Bronchial epithelial cell (primary cell): ENCODE results near the gene SETD3. TPM values are rescaled to one million over a fixed set of nuclear protein-coding genes. Genes with fewer than 3 reads are reported as not detected.

Experiments used
- DNase-seq: peaks from one replicate; pipeline ENCODE4 v3.0.0-alpha.2; 2010; ENCODE audit warnings: low read depth
- FAIRE-seq: peaks from 2 replicates; lab custom pipeline; 2011; peaks lifted over from hg19 to GRCh38; lab: Jason Lieb, UNC
- H3K27me3 ChIP-seq: 2 replicates; pipeline ENCODE4 v1.5.1; 2011; ENCODE audit warnings: low read length; ENCODE audit not compliant: control insufficient read depth, insufficient read depth
- H3K36me3 ChIP-seq: 2 replicates; pipeline ENCODE4 v1.5.1; 2011; ENCODE audit warnings: low read length; ENCODE audit not compliant: control insufficient read depth, insufficient read depth
- H3K4me3 ChIP-seq: 2 replicates; pipeline ENCODE4 v1.5.1; 2011; ENCODE audit warnings: mild to moderate bottlenecking, low read depth, low read length, control low read depth
- total RNA-seq: library from RNA; depleted of rRNA; stranded (reverse); fragments of >200 nt; gene quantifications from 2 replicates; pipeline ENCODE4 v1.2.1, GENCODE V29; 2014
- TF ChIP-seq, protein P1 (sequence below): IDR thresholded peaks from 2 replicates; pipeline ENCODE4 v1.5.1; 2011; ENCODE audit warnings: mild to moderate bottlenecking, moderate library complexity, low read length, control low read depth, inconsistent platforms; ENCODE audit not compliant: insufficient read depth, severe bottlenecking

Gene SETD3
- total RNA-seq, 1 donor from 2014 or later, result 66.6 TPM

DNA sequence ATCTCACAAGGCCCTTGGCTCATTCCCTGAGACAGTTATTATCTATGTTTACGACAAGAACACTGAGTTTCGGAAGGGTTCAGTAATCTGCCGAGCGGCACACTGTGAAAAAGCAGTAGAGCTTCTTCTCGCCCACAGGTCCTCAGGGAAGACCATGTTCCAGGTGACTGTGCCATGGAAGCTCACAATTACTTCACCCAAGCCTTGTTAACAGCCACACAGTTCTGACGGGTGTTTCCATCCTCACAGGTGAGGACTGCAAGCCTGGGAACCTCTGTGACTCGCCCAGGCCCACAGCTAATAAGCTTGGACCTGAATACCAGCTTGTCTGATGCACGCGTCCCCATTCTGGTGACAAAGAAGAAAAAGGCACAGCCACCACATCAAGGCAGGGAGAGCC lies 15.4 kb downstream of the SETD3 start:
- H3K36me3 ChIP-seq, result peaks cover 5% of the 10 kb centered on the region
- TF ChIP-seq, protein P1, sequence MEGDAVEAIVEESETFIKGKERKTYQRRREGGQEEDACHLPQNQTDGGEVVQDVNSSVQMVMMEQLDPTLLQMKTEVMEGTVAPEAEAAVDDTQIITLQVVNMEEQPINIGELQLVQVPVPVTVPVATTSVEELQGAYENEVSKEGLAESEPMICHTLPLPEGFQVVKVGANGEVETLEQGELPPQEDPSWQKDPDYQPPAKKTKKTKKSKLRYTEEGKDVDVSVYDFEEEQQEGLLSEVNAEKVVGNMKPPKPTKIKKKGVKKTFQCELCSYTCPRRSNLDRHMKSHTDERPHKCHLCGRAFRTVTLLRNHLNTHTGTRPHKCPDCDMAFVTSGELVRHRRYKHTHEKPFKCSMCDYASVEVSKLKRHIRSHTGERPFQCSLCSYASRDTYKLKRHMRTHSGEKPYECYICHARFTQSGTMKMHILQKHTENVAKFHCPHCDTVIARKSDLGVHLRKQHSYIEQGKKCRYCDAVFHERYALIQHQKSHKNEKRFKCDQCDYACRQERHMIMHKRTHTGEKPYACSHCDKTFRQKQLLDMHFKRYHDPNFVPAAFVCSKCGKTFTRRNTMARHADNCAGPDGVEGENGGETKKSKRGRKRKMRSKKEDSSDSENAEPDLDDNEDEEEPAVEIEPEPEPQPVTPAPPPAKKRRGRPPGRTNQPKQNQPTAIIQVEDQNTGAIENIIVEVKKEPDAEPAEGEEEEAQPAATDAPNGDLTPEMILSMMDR, result no peak
- H3K4me3 ChIP-seq, result no peak overlapping the region
- FAIRE-seq (no peak), DNase-seq (no peak)
- H3K27me3 ChIP-seq, result no peaks in the 10 kb centered on the region

DNA sequence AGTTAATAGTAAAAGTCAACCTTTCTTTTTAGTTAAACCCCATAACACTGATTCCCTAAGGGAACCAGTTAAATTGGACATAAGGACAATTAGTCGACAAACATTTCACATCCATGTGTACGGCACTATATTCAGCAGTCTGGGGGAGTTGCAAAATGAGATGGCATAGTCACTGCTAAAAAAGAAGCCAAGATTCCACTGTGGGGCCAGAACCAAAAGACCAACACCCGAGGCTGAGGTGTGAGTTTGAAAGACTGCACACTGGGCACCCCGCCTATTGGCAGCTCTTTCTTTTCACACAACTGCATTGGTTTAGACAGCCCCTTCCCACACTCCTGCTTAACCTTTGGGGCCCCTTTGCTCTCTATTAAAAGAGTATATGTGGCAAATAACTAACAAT lies 16.7 kb downstream of the SETD3 start:
- TF ChIP-seq, protein P1, result no peak
- FAIRE-seq, result no peak
- Histone ChIP-seq H3K36me3 (peaks cover 5% of the 10 kb centered on the region), H3K4me3 (no peak overlapping the region), H3K27me3 (no peaks in the 10 kb centered on the region)
- no peak for DNase-seq

DNA sequence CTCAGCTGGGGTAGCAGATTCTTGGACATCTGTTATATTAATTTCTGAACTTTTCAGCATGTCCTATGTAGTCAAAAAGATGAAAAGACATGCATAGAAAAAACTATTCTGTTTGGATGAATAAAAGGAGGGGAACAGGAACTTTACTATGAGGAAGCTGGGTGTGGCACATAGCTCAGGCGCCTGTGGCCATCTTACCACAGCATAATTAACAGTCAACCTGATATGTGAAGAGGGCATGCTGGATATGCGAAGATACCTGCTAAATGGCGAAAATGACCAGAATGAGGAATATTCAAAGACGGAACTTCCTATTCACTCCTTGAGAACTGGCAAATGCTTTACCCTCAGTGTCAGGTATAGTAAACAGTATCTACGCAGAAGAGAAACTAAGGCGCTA lies 18.4 kb downstream of the SETD3 start:
- H3K36me3 ChIP-seq, result peaks cover 9% of the 10 kb centered on the region
- H3K27me3 ChIP-seq, result no peaks in the 10 kb centered on the region
- peak; percentile 32 for DNase-seq
- FAIRE-seq, result peak; percentile 88
- TF ChIP-seq, protein P1, result no peak
- H3K4me3 ChIP-seq, result no peak overlapping the region

DNA sequence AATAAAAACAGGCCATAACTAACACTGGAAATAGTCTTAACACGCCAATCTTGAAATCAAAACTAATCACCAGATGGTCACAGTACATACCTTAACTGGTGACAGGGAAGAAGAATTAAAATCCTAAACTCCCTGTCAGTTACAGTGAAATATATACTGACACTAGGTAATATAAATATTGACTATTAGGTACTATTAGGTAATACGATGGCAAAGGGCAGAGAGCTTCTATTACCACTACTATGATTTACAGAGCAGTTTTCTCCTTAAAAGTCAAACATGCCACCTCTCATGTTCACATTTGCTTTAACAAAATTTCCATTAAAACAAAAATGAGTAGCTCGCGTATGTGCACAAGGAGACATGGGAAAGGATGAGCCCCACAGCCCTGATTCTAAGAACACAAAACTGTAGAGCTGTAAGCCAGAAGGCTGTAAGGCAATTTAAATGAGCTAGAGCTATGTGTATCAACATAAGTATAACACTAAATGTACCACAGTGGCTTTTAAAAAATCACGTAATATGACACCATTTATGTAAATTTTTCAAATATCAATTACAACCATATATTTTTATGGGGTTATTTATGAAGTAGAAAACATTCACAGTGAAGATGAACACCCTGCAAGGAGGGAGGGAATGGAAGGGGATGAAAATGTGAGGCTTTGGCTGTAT lies 19.1 kb downstream of the SETD3 start:
- no peak for DNase-seq
- Histone ChIP-seq H3K4me3 (no peak overlapping the region), H3K36me3 (peaks cover 11% of the 10 kb centered on the region), H3K27me3 (no peaks in the 10 kb centered on the region)
- TF ChIP-seq, protein P1, result no peak
- FAIRE-seq, result no peak

DNA sequence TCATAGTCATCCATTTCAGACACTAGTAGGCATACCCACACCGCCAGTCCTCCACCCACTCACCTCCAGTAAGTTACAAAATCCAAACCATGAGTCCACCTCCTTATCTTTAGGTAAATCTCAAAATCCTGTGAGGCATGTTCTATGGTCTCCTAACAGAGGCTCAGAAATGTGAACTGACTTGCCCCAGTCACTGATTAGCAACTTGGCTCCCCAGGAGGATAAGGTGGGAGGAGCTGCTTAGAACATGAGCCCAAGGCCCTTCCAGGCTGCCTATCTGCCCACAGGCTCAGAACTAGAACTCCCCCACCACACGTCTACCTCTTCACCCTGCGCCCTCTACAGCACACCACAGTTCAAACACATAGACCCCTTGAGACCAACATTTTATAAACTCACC lies 19.9 kb downstream of the SETD3 start:
- no peak overlapping the region for H3K4me3 ChIP-seq
- TF ChIP-seq, protein P1, result no peak
- DNase-seq, result peak; percentile 94
- H3K36me3 ChIP-seq, result peaks cover 11% of the 10 kb centered on the region
- no peaks in the 10 kb centered on the region for H3K27me3 ChIP-seq
- peak; percentile 58 for FAIRE-seq
